Measurements from ENCODE around the gene MRPS5. TPM values are rescaled to one million over a fixed set of nuclear protein-coding genes. Genes with fewer than 3 reads are reported as not detected.

The MRPS5 gene
- total RNA-seq = 55.0 TPM

- no peaks in the 10 kb centered on the region for H3K9me3 ChIP-seq
- no peaks in the 10 kb centered on the region for H3K27me3 ChIP-seq
- H3K4me3 ChIP-seq = peak within 1 kb of the TSS; percentile 88 to 94
- intact Hi-C loops (cut with DNase I) = loop anchor here (5.0 kb wide), 1 partner anchor 41 kb away; no protein-coding TSS in a partner anchor
- peaks cover 31% of the 10 kb centered on the region for H3K4me1 ChIP-seq
- DNase-seq (ENCODE audit: extremely low spot score in 2 of 2) = no peak
- H3K36me3 ChIP-seq = no peaks in the 10 kb centered on the region
- peak within 1 kb of the TSS; percentile 80 for H3K27ac ChIP-seq
- TF ChIP-seq POLR2AphosphoS5 (IDR thresholded peaks at IDR 0.05; ENCODE audit: insufficient read depth in 1 of 2, low read depth in 1 of 2) (peak in 1 of 2 donors; percentile 73), POLR2A (IDR thresholded peaks at IDR 0.05) (peak in 1 of 2 donors; percentile 53)
- TF ChIP-seq, protein P1, sequence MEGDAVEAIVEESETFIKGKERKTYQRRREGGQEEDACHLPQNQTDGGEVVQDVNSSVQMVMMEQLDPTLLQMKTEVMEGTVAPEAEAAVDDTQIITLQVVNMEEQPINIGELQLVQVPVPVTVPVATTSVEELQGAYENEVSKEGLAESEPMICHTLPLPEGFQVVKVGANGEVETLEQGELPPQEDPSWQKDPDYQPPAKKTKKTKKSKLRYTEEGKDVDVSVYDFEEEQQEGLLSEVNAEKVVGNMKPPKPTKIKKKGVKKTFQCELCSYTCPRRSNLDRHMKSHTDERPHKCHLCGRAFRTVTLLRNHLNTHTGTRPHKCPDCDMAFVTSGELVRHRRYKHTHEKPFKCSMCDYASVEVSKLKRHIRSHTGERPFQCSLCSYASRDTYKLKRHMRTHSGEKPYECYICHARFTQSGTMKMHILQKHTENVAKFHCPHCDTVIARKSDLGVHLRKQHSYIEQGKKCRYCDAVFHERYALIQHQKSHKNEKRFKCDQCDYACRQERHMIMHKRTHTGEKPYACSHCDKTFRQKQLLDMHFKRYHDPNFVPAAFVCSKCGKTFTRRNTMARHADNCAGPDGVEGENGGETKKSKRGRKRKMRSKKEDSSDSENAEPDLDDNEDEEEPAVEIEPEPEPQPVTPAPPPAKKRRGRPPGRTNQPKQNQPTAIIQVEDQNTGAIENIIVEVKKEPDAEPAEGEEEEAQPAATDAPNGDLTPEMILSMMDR (IDR thresholded peaks at IDR 0.05) = no peak
These were observed at the start of gene MRPS5 for GRCh38 chr2:95121407-95122196. TSS of gene MRPS5 (minus strand) at chr2:95121808. CDS start at chr2:95121791, 17 bp downstream.

DNA sequence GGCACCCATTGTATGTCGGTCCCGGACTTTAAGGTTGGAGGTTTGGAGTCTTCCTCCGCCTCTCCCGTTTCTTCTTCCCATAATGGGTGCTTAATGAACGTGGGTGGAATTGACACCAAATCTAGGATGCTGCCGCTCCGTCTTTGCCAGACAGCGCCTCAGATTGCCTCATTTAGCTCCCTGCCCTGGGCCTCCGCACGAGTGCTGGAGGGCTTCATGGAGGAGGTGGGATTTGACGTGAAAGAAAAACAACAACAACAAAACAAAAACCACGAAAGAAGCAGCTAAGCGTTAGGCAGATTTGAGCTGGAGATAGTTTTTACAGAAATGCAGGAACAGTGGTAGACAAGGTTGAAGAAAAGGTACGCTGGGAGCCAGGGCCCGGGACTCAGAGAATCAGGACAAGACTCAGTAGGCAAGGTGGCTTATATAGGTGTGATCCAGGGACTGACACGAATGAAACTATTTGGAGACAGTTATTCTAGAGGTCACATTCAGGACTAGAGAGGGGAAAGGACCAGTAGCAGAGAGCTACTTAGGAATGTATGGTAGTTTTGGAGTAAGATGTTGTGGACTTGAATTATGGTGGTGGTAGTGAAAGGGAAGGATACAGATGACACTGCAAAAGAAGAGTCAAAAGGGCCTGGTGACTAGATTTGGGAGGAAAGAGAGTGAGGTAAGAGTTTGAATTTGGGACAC is 44.6 kb upstream of the MRPS5 start:
- DNase-seq (ENCODE audit: extremely low spot score in 2 of 2) = no peak
- H3K4me1 ChIP-seq = peaks cover 25% of the 10 kb centered on the region
- H3K36me3 ChIP-seq = no peaks in the 10 kb centered on the region
- no peaks in the 10 kb centered on the region for H3K27me3 ChIP-seq
- TF ChIP-seq POLR2A (IDR thresholded peaks at IDR 0.05) (no peak), POLR2AphosphoS5 (IDR thresholded peaks at IDR 0.05; ENCODE audit: insufficient read depth in 1 of 2, low read depth in 1 of 2) (no peak)
- TF ChIP-seq, protein P1 (IDR thresholded peaks at IDR 0.05) = no peak
- no peaks in the 10 kb centered on the region for H3K9me3 ChIP-seq
- H3K4me3 ChIP-seq = peak overlapping the region; percentile 62 to 75
- peak overlapping the region; percentile 86 for H3K27ac ChIP-seq
- intact Hi-C loops (cut with DNase I) = no loop called here

DNA sequence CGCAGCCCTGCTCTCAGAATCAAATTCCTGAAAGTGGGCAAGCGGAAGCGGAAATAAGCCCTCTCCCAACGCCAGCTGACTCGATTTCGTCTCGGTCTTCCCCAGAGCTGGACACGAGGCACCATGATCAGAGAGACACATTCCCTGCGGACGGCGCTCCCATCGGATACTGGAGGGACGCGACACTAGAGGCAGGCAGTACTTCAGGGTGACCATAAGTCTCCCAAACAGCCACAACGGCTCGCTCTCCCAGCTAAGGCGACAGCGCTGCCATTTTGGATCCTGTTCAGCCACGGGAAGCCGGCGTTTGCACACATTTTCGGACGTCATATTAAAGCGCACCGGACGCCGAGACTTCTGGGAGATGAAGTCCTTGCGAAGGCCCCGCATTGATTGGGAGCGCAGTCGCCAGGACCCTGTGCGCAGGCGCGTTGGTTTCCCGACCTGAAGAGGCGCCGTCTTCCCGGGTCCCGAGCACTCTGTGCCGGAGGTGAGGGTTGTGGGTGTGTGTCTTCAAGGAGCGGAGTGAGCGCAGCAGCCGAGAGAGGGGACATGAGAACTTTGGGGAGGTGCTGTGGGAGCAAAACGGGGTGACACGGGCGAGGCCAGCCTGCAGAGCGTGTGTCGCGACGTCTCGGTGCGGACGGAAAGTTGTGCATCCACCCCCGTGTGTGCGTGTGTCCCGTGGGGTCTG is 43.9 kb upstream of the MRPS5 start, which contains the start of gene ZNF2:
Gene ZNF2, plus strand, starts transcription at position 439 of the 694 bp plus-strand sequence. CDS start 10,418 bp downstream, outside the sequence.
- H3K9me3 ChIP-seq = no peaks in the 10 kb centered on the region
- H3K4me3 ChIP-seq = peak within 1 kb of the TSS; percentile 62 to 75
- peak; percentile 96 to 98 for DNase-seq (ENCODE audit: extremely low spot score in 2 of 2)
- TF ChIP-seq POLR2A (IDR thresholded peaks at IDR 0.05) (peak in 1 of 2 donors; percentile 41), POLR2AphosphoS5 (IDR thresholded peaks at IDR 0.05; ENCODE audit: insufficient read depth in 1 of 2, low read depth in 1 of 2) (peak; percentile 94 to 98)
- TF ChIP-seq, protein P1 (IDR thresholded peaks at IDR 0.05) = no peak
- intact Hi-C loops (cut with DNase I) = no loop called here
- H3K4me1 ChIP-seq = peaks cover 25% of the 10 kb centered on the region
- H3K27me3 ChIP-seq = no peaks in the 10 kb centered on the region
- no peaks in the 10 kb centered on the region for H3K36me3 ChIP-seq
- peak within 1 kb of the TSS; percentile 86 for H3K27ac ChIP-seq

GRCh38 chr2:95165030-95165370 is 43.4 kb upstream of the MRPS5 start:
- Histone ChIP-seq H3K27ac (peak overlapping the region; percentile 86), H3K27me3 (no peaks in the 10 kb centered on the region), H3K4me3 (peak overlapping the region; percentile 62 to 75), H3K36me3 (no peaks in the 10 kb centered on the region), H3K4me1 (peaks cover 25% of the 10 kb centered on the region), H3K9me3 (no peaks in the 10 kb centered on the region)
- intact Hi-C loops (cut with DNase I) = no loop called here
- TF ChIP-seq, protein P1 (IDR thresholded peaks at IDR 0.05) = no peak
- TF ChIP-seq POLR2A (IDR thresholded peaks at IDR 0.05) (no peak), POLR2AphosphoS5 (IDR thresholded peaks at IDR 0.05; ENCODE audit: insufficient read depth in 1 of 2, low read depth in 1 of 2) (no peak)
- DNase-seq (ENCODE audit: extremely low spot score in 2 of 2) = no peak

All from vagina (tissue), 2 donors.